NCI-H510A (cell line): Measurements from ENCODE around the gene TTC16.
A peak's percentile ranks its signal among the peaks of the same experiment; 100 is the strongest.

Source experiments
- DNase-seq: peaks from one replicate; lab custom pipeline; 2025; lab: John Stamatoyannopoulos, UW

TTC16 gene

GRCh38 chr9:127698985-127699670 is 16.8 kb upstream of the TTC16 start:
- peak; percentile 49 for DNase-seq

GRCh38 chr9:127700140-127700539 is 15.7 kb upstream of the TTC16 start:
- no peak for DNase-seq

GRCh38 chr9:127700594-127701255 is 15.2 kb upstream of the TTC16 start:
- no peak for DNase-seq

DNA sequence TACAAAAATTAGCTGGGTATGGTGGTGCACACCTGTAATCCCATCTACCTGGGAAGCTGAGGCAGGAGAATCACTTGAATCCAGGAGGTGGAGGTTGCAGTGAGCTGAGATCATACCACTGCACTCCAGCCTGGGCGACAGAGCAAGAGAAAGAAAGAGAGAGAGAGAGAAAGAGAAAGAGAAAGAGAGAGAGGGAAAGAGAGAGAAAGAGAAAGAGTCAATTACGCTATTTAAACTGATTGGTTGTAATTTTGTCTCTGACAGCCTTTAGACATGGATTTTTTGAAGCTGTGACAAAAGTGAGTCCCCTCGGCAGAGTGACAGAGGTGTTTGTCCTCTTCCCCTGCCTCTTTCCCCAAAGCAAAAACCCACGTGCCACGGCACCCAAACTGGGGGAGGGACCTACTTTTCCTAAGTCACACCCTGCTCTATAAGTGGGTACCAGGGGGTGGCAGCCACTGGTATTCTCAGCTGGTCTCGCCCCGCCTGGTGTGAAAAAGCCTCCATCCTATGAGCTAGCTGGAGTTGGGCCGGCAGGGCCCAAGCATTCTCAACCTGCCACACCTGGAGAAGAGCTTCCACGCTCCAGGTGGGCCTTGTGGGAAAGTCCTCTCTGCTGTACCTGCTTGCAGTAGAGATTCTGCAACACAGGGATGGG is 12.5 kb upstream of the TTC16 start:
- no peak for DNase-seq

DNA sequence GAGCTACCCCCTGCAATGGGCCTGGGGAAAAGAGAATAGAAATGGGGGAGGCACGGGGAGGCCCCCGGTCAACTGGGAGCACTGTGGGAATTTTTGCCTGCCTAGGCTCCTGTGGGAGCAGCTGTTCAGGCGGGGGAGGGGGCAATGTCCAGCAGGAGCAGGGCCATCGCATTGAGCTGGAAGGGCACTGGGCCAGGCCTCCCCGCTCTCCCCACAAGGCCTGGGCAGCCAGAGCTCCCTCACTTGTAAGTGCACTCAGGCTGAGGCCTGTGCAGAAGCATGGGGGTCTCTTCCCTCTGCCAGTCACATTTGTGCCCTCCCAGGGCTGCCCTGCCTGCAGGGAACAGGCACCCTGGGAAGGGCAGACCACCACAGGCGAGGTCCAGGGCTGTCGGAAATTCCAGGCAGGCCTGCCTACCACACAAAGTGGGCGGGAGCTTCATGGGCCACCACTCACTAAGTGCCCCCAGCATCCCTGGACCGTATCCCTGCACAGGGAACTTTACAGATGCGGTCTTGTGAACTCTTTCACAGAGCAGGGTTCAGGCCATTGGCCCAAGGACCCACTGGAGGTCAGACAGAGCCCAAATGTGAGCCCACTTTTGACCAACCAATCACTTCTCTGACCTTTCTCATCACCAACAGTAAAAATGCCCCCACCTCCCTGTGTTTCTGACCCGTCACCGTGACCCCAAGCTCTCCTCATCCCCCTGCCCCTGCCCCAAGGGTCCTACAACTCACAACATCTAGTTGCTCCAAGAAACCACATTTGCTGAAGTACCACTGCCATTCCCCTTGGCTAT is 10.1 kb upstream of the TTC16 start:
- DNase-seq = no peak

- peak; percentile 41 for DNase-seq
Measured at GRCh38 chr9:127706836-127707241, 9.0 kb upstream of the TTC16 start, which contains the start of gene CFAP157. CFAP157 (plus strand) TSS chr9:127706988; CDS start chr9:127707032, 44 bp downstream.

- no peak for DNase-seq
Measured at GRCh38 chr9:127707766-127708165, 8.1 kb upstream of the TTC16 start.

GRCh38 chr9:127708952-127709587 is 6.8 kb upstream of the TTC16 start:
- no peak for DNase-seq

- no peak for DNase-seq
Measured at GRCh38 chr9:127710204-127710783, 5.6 kb upstream of the TTC16 start.

DNA sequence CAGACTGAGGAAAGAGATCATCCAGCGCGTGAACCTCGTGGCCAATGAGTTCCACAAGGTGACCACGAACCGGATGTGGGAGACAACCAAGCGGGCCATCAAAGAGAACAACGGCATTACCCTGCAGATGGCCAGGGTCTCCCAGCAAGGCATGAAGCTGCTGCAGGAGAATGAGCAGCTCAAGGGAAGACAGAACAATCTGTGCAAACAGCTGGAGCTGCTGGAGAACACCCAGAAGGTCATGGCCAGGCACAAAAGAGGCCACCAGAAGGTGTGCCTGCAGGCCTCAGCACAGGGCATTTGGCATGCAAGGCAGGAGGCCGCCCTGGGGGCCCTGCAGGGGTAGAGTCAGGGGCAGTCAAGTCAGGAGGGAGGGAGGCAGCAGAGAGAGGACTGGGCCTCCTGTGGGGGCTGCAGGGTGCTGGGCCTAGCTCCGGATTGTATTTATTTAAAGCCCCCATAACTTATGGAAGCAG is 4.6 kb upstream of the TTC16 start:
- DNase-seq = no peak

DNA sequence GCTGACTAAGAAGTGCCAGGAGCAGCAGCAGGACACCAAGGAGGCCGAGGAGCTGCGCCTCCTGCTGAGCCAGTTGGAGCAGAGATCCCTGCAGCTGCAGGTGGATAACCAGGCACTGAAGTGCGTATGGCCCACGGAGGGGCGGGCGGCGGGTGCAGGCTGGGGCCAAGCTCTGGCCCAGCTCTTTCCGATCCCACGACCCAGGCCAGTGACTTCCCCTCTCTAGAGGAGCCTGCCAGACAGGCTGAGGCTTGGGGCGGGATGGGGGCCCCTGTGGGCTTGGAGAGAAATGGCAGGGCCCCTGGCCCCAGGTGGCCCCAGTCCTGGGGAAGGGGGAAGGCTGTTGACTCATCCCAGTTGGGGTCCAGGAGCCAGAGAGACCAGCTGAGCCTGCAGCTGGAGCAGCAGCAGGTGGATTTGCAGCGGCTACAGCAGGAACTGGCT is 4.0 kb upstream of the TTC16 start:
- peak; percentile 78 for DNase-seq

- no peak for DNase-seq
Measured at GRCh38 chr9:127712371-127712770, 3.5 kb upstream of the TTC16 start.

- DNase-seq = no peak
Measured at GRCh38 chr9:127712867-127713266, 3.0 kb upstream of the TTC16 start.

DNA sequence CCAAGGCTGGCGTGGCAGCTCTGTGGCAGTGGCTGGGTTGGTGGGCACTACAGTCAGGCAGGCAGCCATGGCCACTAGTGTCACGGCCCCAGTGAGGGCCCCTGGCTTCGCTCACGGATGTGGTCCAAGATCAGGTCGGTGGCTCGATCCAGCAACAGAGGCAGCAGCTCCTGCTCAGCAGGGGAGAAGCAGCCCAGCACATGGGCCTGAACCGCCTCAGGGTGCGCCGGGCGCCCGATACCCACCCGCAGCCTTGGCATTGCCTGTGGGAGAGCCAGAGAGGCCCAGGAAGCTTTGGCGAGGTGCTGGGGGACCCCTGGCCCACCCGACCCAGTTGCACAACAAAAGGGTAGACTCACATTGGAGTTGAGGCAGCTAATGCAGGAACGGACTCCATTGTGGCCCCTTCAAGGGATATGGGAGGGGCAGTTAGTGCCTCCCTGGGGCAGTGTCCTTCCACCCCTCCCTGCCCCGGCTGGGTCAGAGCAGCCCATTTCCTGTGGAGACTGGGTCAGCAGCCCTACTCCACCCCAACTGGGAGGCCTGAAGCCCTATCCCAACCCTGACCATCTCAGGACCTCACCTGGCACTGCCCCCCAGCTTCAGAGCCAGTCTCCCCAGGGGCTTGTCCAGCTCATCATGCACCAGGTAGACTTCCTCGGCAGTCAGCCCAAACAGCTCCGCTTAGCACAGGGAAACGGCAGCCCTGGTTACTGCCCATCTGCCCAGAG is 1.7 kb upstream of the TTC16 start:
- DNase-seq = no peak

GRCh38 chr9:127714951-127715469 is 869 bp upstream of the TTC16 start:
- no peak for DNase-seq

- no peak for DNase-seq
Measured at GRCh38 chr9:127716412-127716811, 533 bp downstream of the TTC16 start.

DNA sequence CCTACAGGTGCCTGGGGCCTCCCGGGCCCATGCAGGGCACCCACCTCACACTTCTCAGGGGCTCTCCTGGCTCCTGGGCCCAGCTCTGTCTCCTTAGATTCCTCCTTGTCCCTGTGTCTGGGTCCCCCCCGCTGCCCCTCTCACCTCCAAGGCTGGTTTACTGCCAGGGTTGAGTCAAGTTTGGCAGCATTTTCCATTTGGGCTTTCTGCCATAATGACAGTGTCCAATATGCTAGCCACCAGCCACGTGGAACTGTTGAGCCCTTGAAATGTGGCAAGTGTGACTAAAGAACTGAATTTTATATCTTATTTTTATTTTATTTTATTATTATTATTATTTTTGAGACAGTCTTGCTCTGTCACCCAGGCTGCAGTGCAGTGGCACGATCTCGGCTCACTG is 1.9 kb downstream of the TTC16 start:
- DNase-seq = no peak

DNA sequence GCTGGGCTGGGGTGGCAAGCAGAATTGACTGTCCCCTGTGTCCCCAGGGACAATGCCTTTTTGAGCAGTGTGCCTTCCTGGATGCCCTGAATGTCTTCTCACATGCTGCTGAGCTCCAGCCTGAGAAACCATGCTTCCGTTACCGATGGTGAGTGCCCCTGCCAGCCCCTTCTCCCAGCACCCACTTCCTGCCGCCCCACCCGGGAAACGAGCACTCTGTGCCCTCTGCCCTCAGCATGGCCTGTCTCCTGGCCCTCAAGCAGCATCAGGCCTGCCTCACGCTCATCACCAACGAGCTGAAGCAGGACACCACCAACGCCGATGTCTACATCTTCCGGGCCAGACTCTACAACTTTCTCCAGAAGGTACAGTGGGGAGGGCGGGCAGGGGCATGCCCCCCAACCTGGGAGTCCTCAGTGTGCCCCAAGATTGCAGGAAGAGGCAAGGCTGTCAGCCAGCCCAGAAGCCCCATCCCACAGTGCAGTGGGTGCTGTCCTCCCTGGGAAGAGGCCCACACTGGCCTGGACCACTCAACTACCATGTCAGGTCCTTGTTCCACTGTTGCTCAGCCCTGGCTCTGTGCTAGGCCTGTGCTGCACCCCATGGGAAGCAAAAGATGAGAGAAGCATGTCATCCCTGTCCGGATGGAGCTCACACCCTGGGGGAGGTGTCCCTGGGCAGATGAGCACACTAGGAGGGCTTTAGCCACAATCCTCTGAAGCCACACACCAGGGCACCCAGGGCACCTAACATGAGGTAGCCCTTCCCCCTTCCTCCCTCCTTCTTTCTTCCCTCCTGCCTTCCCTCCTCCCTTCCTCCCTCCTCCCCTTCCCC is 4.4 kb downstream of the TTC16 start:
- no peak for DNase-seq

DNA sequence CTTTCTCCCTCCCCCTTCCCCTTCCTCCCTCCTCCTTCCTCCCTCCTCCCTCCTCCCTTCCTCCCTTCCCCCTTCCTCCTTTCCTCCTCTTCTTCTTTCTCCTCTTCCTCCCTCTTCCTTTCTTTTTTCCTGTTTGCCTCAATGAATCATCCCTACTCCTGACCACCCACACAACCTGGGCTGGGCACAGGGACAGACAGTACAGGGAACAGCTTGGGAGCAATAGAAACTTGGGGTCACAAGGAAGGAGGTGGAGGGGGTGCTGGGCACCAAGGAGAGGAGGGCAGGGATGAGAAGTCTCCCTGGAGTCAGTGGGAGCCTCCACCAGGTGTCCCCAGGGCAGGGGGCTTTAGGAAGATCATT is 5.0 kb downstream of the TTC16 start:
- DNase-seq = no peak
